SH-SY5Y (cell line): ENCODE data around the gene SLFNL1.
A peak's percentile ranks its signal among the peaks of the same experiment; 100 is the strongest.

Source experiments
- GATA2 ChIP-seq: IDR thresholded peaks from 2 replicates; pipeline ENCODE4 v1.6.1; 2011; ENCODE audit warnings: mild to moderate bottlenecking, low read depth, low read length
- GATA3 ChIP-seq: IDR thresholded peaks from 2 replicates; pipeline ENCODE4 v1.6.1; 2011; ENCODE audit warnings: low read depth, mild to moderate bottlenecking, low read length, moderate library complexity

The SLFNL1 gene

DNA sequence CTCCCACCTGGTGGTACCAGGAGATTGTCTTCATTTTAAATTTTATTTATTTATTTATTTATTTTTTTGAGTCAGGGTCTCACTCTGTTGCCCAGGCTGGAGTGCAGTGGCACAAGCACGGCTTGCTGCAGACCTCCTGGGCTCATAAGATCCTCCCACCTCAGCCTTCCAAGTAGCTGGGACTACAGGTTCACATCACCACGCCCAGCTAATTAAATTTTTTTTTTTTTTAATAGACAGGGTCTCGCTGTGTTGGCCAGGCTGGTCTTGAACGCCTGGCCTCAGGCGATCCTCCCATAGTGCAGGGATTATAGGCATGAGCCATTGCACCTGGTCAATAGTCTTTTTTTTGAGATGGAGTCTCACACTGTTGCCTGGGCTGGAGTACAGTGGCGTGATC is 8.5 kb downstream of the SLFNL1 start:
- TF ChIP-seq GATA2 = no peak

DNA sequence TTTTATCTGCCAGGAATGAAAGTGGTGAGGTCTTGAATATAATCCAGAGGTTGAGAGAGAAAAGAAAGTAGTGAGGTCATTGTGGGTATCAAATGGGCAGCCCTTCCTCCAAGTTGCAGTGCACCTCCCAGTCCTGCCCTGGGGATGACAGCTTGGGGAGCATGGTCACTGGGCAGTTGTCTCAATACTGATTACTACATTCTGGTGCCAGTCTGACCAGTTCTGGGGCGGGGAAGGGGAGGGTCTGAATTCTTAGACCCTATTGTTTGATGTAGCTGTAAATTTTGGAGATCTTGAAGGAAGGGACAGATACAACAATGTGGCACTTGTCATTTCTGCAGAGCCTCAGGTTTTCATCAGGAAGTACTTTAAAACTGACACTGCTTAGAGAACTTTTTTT is 11.2 kb downstream of the SLFNL1 start:
- no peak for TF ChIP-seq GATA2
- TF ChIP-seq GATA3 = no peak

DNA sequence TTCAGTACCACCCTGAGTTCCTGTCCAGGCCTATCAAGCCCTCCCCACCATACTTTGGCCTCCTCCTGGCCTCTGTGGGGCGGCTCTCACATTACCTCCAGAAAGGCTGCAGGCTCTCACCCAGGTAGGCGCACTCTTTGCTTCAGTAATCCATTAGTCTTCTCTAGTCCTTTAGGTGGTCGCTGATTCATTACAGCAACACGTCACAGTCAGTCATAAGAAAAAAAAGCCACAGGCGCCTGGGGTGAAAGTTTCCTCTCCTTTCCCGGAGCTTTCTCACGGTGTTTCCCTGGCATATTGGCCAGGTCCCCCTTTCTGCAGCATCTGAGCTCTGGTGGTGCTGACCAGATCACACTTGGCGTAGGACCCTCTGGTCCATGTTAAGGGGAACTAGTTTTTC is 12.1 kb downstream of the SLFNL1 start:
- TF ChIP-seq GATA2 (no peak), GATA3 (no peak)

DNA sequence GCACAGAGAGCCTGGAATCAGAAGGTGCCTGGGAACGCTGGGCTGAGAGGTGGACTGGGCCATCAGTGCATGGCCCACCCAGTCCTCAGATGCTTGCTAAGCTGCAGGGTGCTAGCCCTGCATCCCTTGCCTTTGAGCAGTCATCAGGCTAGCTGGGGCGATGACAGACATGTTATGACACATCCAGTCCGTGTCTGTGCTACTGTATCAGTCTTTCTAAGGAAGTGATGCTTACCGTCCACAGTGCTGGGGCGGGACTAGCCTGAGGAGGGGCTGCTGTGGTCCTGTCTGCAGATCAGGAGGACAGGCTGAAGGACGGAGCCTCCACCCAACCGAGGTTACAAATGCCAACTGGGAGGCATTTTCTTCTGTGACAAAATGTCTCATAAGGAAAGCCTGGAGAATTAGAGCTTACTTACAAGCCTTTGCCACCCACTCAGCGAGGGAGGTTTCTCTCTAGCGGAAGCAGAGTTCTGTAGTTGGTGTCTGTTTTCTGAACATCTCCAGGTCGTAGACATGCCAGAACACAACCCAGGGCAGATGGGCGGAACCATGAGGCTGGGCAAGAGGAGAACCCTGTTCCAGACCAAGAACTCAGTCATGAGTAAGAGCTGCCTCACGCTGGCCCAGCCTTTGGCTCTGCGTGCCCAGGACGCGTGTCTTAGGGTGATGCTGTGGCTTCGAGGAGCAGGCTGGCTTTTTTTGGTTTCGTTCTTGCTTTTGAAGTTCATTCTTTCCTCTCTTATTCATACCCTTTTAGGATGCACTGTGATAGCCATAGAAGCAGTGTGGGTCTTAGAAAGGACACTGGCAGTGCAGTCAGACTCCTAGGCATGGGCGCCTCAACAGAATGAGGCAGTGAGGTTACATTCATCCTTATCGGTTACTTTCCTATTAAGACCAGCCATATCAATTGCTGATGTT is 14.3 kb downstream of the SLFNL1 start:
- TF ChIP-seq GATA3 (no peak), GATA2 (no peak)

DNA sequence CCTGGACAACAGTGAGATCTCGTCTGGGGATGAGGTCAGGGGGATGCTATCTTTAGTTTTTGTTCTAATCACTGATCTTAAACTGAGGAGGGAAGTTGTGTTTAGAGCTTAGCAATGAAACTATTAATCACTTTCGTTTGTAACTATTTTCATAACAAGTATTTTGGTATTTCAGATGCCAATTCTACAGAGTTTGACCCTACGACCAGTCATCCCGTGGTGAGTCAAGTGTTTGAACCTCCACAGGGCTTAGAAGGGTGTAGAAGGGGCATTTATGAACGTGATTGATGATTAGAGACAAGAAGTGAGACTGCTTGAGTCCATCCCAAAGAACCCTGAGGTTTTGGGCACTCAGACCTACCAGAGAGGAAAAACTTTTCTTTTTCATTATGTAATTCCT is 15.6 kb downstream of the SLFNL1 start:
- TF ChIP-seq GATA3 (no peak), GATA2 (no peak)

DNA sequence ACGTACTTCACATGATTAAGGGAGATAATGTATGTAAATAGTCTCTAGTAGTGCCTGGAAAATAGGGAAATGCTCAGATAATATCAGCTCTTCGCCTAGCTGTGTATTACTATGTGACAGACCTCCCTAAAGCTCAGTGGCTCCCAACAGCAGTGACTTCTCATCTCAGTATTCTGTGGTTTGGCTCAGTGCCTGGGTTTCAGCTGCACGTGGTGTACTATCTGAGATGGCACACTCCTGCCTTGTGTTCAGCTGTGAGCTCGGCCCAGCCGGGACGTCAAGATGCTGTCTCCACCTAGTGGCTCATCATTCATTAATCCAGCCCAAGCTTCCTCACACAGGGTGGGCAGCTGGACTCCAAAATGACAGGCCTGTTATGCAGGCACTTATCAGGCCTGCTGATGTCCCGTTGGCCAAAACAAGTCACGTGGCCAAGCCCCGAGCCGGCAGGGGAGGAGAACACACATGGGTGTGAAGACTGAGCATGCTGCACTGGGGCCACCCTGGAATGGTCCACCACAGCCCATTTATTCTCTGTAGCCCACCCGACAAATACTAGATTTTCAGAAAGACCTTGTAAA is 17.8 kb downstream of the SLFNL1 start:
- peak; percentile 41; the same call in 1 of the 2 replicates for TF ChIP-seq GATA3
- TF ChIP-seq GATA2 = peak; percentile 81

DNA sequence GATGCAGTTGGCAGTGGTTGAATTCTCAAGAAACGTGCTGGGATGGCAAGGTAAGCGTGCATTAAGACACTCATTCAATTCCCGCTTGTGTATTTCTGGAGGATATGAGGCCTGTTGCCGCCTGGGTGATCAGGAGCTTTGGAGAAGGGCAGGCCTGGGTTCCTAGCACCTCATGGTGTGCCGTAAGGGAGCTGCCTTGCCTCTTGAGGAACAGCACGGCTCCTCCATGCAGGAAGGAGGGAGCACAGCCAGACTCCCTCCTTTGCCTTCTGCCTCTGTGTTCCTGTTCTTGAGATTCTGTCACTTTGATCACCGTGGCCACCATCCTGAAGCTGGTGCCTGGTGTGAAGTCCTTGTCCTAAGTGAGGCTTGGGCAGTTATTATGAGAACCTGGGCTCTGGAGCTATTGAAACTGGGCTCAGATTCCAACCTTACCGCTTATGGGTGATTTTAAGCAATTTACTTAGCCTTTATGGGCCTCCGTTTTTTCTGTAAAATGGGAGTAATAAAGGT is 18.3 kb downstream of the SLFNL1 start:
- no peak for TF ChIP-seq GATA2
- TF ChIP-seq GATA3 = no peak

DNA sequence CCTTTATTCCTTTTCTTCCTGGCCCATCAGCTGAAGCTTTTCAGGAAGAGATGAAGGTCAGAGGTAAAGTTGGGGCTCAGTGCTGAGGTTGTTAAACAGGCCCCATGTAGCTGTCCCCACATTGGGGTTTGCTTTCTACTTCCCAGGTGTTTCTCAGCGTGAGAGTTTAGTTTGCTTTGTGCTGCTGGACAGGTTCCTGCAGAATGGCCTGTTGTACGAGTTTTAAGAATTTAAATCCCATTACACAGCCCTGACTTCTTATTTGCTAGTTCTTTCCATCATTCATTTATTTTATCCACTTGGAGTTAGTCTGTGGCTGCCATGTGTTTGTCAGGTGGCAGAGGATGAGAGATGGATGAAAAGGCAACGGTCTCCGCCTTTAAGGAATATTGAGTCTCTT is 22.9 kb downstream of the SLFNL1 start:
- no peak for TF ChIP-seq GATA2
- no peak for TF ChIP-seq GATA3

DNA sequence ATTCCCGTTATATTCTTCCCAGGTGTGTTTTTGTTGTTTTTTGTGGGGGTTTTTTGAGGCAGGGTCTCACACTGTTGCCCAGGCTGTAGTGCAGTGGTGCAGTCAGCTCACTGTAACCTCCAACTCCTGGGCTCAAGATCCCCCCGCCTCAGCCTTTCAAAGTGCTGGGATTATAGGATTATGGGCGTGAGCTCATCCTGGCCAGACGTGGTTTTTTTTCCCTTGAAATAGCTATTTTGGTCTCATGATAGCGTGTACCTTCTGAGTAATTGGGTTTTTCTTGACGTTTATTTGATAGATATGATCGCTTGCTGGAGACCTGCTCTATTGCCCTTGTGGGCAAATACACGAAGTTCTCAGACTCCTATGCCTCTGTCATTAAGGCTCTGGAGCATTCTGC is 24.4 kb downstream of the SLFNL1 start:
- TF ChIP-seq GATA3 = no peak
- TF ChIP-seq GATA2 = no peak

DNA sequence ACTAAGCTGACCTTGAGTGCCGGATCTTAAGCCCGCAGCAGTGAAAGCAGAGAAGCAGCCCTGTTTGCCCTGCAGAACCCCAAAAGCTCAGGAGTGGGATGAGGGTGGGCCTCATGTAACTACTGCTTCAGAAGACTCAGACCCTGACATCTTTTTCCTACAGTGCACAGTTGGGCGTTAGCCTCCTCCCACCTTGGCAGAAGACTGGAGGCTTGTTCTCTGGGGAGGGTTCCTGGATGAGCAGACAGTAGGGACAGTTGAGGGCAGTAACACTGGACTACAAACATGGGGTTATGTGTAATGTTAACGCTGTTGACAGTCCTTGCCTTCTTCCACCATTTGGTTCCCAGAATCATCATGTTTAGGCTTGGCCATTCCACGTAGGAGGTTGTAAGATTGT is 32.5 kb downstream of the SLFNL1 start:
- TF ChIP-seq GATA3 (no peak), GATA2 (no peak)

DNA sequence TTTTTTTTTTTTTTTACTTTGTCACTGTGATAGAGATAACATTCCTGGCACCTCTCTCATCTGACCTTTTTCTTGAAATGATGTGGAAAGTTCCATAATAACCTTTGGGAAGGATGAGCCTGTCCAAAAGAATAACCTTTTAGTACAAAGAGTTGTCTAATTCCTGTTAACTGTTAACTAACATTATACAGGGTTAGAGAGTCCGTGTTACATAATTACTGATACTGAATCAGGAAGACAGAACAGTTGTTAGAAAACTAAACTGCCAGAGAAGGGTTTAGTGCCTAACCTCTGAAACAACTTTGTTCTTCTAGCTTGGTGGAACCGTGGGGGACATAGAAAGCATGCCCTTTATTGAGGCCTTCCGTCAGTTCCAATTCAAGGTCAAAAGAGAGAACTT is 33.2 kb downstream of the SLFNL1 start:
- TF ChIP-seq GATA2 = no peak
- TF ChIP-seq GATA3 = no peak

DNA sequence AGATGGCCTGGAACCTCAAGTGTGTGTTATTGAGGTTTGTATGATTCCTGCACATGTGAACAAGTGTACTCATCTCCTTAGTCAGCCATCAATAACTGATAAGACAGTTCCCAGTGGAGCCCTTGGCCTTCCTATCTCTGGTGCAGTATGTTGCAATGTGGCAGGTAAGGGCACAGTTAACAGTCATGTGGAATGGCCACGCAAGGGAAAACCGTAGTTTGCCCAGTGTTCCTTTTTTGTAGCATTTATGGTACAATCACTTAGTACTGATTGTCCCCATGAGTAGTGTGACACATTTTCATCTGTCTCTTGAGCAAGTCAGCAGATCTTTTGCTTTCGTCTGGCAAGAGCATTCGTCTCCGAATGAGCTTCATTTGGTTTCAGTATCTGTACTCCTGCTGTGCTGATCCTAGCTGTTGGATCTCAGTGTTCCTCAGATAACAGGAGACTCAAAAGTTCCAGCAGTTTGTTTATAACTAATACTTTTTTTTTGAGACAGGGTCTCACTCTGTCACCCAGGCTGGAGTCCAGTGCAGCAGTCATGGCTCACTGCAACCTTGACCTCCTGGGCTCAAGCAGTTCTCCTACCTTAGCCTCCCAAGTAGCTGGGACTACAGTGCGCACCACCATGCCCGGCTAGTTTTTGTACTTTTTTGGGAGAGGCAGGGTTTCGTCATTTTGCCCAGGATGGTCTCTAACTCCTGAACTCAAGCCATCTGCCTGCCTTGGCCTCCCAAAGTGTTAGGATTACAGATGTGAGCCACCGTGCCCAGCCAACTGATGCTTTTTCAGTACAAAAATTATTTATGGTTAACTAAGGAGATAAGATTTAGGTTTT is 33.9 kb downstream of the SLFNL1 start:
- no peak for TF ChIP-seq GATA2
- TF ChIP-seq GATA3 = no peak

DNA sequence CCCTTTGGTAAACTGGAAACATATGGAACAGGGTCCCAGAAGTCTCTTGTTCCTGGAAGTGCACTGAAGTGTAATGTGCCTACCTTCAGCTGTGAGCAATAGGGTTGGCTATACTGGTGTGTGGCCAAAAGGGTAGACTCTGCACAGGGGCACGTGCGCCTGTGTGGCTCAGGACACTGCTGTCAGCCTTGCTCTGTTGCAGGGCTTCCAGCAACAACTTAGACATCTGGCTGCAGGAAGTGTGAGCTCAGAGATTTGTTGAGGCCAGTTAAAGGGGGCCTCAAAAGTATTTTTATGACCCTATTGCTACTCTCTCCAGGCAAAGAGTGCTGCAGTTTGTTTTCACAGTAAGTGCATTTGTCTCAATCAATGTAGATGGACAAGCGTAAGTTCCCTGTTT is 34.6 kb downstream of the SLFNL1 start:
- TF ChIP-seq GATA2 = no peak
- TF ChIP-seq GATA3 = no peak

DNA sequence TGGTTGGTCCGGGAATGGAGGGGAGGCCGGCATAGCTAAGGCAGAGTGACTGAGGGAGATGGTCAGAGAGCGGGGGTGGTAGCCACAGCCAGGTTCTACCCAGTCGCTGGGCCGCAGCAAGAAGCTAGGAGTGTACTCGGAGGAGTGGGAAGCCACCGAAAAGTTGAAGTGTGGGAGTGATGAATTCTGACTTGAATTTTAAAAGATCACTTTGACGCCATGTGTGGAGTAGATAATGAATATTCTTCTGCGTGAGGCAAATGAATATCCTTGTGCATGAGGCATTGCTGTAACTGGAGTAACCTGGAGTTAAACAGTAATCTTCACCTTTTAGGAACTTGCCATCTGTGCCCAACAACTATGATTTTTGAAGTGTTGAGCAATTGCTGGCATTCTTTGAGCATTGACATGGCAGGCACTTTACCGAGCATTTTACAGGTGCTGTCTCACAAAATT is 35.2 kb downstream of the SLFNL1 start:
- TF ChIP-seq GATA3 (no peak), GATA2 (no peak)
